ENCODE results near the gene RNF115.
"Not testable (repeated sequence)": the region's sequence is repeated elsewhere in the genome, so short reads cannot be mapped to it uniquely, and the experiment has no call there.

Gene RNF115

GRCh38 chr1:145747398-145748247, 76.3 kb downstream of the RNF115 start:
- no peak overlapping the region for H3K27ac ChIP-seq (ENCODE audit: low read depth, low read length)
- no peak overlapping the region for H3K4me3 ChIP-seq (ENCODE audit: low read depth in 1 of 2, low read length in 2 of 2)
- H3K4me1 ChIP-seq (ENCODE audit: control insufficient read depth in 1 of 2, insufficient read depth in 2 of 2, low read length in 2 of 2): no peaks in the 10 kb centered on the region
- no peaks in the 10 kb centered on the region for H3K9me3 ChIP-seq (ENCODE audit: control insufficient read depth in 1 of 2, low read length in 2 of 2)
- H3K27me3 ChIP-seq (ENCODE audit: control insufficient read depth in 1 of 2, insufficient read depth in 2 of 2, low read length in 2 of 2): no peaks in the 10 kb centered on the region
- no peak overlapping the region for H3K9ac ChIP-seq (ENCODE audit: low read depth in 1 of 2, low read length in 2 of 2)
- H3K36me3 ChIP-seq (ENCODE audit: control insufficient read depth in 1 of 2, insufficient read depth in 2 of 2, low read length in 2 of 2): peaks cover 19 to 67% of the 10 kb centered on the region in 2 donors

DNA sequence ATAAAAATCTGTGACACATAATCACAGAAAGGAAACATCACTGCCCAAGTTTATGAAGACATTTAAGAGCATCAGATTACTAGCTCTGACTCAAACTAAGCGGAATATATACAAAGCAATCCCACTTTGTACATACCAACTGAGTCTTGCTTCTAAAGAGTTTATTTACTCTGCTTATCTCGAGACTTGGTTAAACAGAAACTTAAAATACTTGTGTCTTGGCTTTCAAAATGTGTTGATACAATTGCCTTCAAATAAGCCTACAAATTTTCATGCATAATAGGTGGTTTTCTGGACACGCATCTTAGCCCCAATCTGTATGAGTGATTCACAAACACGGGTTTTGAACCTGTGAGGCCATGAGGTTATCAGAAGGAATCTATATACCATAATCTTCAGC, 83.6 kb downstream of the RNF115 start:
- no peaks in the 10 kb centered on the region for H3K4me1 ChIP-seq (ENCODE audit: control insufficient read depth in 1 of 2, insufficient read depth in 2 of 2, low read length in 2 of 2)
- no peak overlapping the region for H3K9ac ChIP-seq (ENCODE audit: low read depth in 1 of 2, low read length in 2 of 2)
- H3K36me3 ChIP-seq (ENCODE audit: control insufficient read depth in 1 of 2, insufficient read depth in 2 of 2, low read length in 2 of 2): peaks cover 8 to 32% of the 10 kb centered on the region in 2 donors
- no peak overlapping the region for H3K27ac ChIP-seq (ENCODE audit: low read depth, low read length)
- no peaks in the 10 kb centered on the region for H3K27me3 ChIP-seq (ENCODE audit: control insufficient read depth in 1 of 2, insufficient read depth in 2 of 2, low read length in 2 of 2)
- no peak overlapping the region for H3K4me3 ChIP-seq (ENCODE audit: low read depth in 1 of 2, low read length in 2 of 2)
- no peaks in the 10 kb centered on the region for H3K9me3 ChIP-seq (ENCODE audit: control insufficient read depth in 1 of 2, low read length in 2 of 2)

DNA sequence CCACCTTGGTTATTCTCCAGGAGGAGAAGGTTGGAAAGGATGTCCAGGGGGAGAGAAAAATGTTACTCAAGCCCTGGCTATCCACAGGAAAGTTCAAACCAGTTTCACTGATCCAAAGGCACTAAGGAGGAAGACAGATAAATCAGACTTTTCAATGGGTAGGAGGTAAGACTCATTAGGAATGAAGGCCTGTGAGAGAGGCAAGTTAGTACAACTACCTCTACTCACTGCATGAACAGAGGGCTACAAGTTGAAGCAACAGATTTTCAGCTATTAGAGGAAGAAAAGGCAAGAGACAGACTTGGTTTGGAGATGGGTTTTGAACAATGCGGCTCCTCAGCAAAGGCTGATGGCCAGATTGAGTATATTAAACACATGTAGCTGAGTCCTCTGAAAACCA, 87.7 kb downstream of the RNF115 start:
- no peak overlapping the region for H3K4me3 ChIP-seq (ENCODE audit: low read depth in 1 of 2, low read length in 2 of 2)
- no peaks in the 10 kb centered on the region for H3K27me3 ChIP-seq (ENCODE audit: control insufficient read depth in 1 of 2, insufficient read depth in 2 of 2, low read length in 2 of 2)
- peaks cover 0 to 1% of the 10 kb centered on the region in 2 donors for H3K36me3 ChIP-seq (ENCODE audit: control insufficient read depth in 1 of 2, insufficient read depth in 2 of 2, low read length in 2 of 2)
- no peak overlapping the region for H3K9ac ChIP-seq (ENCODE audit: low read depth in 1 of 2, low read length in 2 of 2)
- H3K27ac ChIP-seq (ENCODE audit: low read depth, low read length): no peak overlapping the region
- H3K9me3 ChIP-seq (ENCODE audit: control insufficient read depth in 1 of 2, low read length in 2 of 2): no peaks in the 10 kb centered on the region
- no peaks in the 10 kb centered on the region for H3K4me1 ChIP-seq (ENCODE audit: control insufficient read depth in 1 of 2, insufficient read depth in 2 of 2, low read length in 2 of 2)

- Histone ChIP-seq H3K27ac (ENCODE audit: low read depth, low read length) (no peak overlapping the region), H3K36me3 (ENCODE audit: control insufficient read depth in 1 of 2, insufficient read depth in 2 of 2, low read length in 2 of 2) (no peaks in the 10 kb centered on the region)
These were observed 93.0 kb downstream of the RNF115 start for GRCh38 chr1:145730900-145731299.

GRCh38 chr1:145730467-145730866, 93.4 kb downstream of the RNF115 start:
- Histone ChIP-seq H3K4me1 (ENCODE audit: control insufficient read depth in 1 of 2, insufficient read depth in 2 of 2, low read length in 2 of 2) (peaks cover 0 to 5% of the 10 kb centered on the region in 2 donors), H3K4me3 (ENCODE audit: low read depth in 1 of 2, low read length in 2 of 2) (no peak overlapping the region), H3K36me3 (ENCODE audit: control insufficient read depth in 1 of 2, insufficient read depth in 2 of 2, low read length in 2 of 2) (no peaks in the 10 kb centered on the region), H3K9ac (ENCODE audit: low read depth in 1 of 2, low read length in 2 of 2) (no peak overlapping the region), H3K27ac (ENCODE audit: low read depth, low read length) (no peak overlapping the region), H3K27me3 (ENCODE audit: control insufficient read depth in 1 of 2, insufficient read depth in 2 of 2, low read length in 2 of 2) (no peaks in the 10 kb centered on the region), H3K9me3 (ENCODE audit: control insufficient read depth in 1 of 2, low read length in 2 of 2) (no peaks in the 10 kb centered on the region)

More at GRCh38 chr1:145730900-145731299, 93.0 kb downstream of the RNF115 start:
- no peak overlapping the region for H3K9ac ChIP-seq (ENCODE audit: low read depth in 1 of 2, low read length in 2 of 2)
- peaks cover 0 to 5% of the 10 kb centered on the region in 2 donors for H3K4me1 ChIP-seq (ENCODE audit: control insufficient read depth in 1 of 2, insufficient read depth in 2 of 2, low read length in 2 of 2)
- H3K9me3 ChIP-seq (ENCODE audit: control insufficient read depth in 1 of 2, low read length in 2 of 2): no peaks in the 10 kb centered on the region
- H3K27me3 ChIP-seq (ENCODE audit: control insufficient read depth in 1 of 2, insufficient read depth in 2 of 2, low read length in 2 of 2): no peaks in the 10 kb centered on the region
- no peak overlapping the region for H3K4me3 ChIP-seq (ENCODE audit: low read depth in 1 of 2, low read length in 2 of 2)

DNA sequence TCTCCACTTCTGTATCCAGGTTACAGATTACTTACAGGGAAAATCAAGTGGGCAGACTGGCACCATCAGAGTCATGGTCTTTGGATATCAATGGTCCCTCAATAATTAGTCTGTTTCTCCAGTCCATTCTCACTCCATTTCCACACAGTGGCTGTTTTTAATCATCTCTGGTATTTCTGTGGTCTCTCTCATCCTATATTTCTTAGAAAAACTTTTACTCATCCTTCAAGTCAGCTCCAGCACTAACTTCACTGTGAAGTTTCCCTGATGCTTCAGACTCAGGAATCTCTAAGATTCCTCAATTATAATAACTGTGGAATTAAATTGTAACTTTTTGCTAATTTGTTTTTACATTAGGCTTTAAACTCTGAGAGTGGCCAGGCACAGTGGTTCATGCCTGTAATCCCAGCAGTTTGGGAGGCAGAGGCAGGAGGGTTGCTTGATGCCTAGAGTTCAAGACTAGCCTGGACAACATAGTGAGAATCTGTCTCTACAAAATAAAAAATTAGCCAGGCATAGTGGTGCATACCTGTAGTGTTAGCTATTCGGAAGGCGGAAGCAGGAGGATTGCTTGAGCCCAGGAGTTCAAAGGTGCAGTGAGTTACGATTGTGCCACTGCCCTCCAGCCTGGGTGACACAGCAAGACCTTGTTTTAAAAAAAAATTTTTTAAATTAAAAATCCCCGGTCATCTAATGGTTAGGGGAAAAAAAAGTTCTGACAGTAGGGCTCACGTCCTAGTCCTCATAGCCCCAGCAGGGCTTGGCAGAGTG, 94.0 kb downstream of the RNF115 start:
- H3K4me3 ChIP-seq (ENCODE audit: low read depth in 1 of 2, low read length in 2 of 2): no peak overlapping the region

DNA sequence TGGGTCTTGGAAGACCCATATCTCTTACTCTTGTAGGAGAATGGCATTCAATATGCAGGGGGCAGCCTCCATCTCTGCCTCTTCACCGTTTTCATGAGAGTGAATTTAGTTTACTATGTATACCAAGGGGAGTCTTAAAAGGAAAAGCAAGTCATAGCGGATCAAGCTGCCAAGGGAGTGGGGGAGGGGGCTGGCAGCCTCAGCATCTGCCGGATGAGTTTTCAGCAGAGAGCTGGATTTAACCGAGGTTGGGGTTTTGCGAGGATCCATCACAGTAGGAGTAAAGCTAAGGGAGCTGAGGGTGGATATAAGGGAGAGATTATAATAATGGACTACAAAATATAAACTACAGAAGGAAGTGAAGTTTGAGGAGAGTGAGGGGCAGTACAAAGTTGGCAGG, 94.7 kb downstream of the RNF115 start:
- no peaks in the 10 kb centered on the region for H3K36me3 ChIP-seq (ENCODE audit: control insufficient read depth in 1 of 2, insufficient read depth in 2 of 2, low read length in 2 of 2)
- no peak overlapping the region for H3K27ac ChIP-seq (ENCODE audit: low read depth, low read length)
- no peaks in the 10 kb centered on the region for H3K9me3 ChIP-seq (ENCODE audit: control insufficient read depth in 1 of 2, low read length in 2 of 2)
- H3K9ac ChIP-seq (ENCODE audit: low read depth in 1 of 2, low read length in 2 of 2): no peak overlapping the region
- H3K4me3 ChIP-seq (ENCODE audit: low read depth in 1 of 2, low read length in 2 of 2): no peak overlapping the region
- H3K4me1 ChIP-seq (ENCODE audit: control insufficient read depth in 1 of 2, insufficient read depth in 2 of 2, low read length in 2 of 2): peaks cover 0 to 5% of the 10 kb centered on the region in 2 donors
- H3K27me3 ChIP-seq (ENCODE audit: control insufficient read depth in 1 of 2, insufficient read depth in 2 of 2, low read length in 2 of 2): no peaks in the 10 kb centered on the region

More for the DNA sequence above, 94.0 kb downstream of the RNF115 start:
- Histone ChIP-seq H3K27ac (ENCODE audit: low read depth, low read length) (no peak overlapping the region), H3K27me3 (ENCODE audit: control insufficient read depth in 1 of 2, insufficient read depth in 2 of 2, low read length in 2 of 2) (no peaks in the 10 kb centered on the region), H3K36me3 (ENCODE audit: control insufficient read depth in 1 of 2, insufficient read depth in 2 of 2, low read length in 2 of 2) (no peaks in the 10 kb centered on the region), H3K9ac (ENCODE audit: low read depth in 1 of 2, low read length in 2 of 2) (peak overlapping the region in 1 of 2 donors; percentile 28), H3K9me3 (ENCODE audit: control insufficient read depth in 1 of 2, low read length in 2 of 2) (no peaks in the 10 kb centered on the region), H3K4me1 (ENCODE audit: control insufficient read depth in 1 of 2, insufficient read depth in 2 of 2, low read length in 2 of 2) (peaks cover 0 to 5% of the 10 kb centered on the region in 2 donors)

DNA sequence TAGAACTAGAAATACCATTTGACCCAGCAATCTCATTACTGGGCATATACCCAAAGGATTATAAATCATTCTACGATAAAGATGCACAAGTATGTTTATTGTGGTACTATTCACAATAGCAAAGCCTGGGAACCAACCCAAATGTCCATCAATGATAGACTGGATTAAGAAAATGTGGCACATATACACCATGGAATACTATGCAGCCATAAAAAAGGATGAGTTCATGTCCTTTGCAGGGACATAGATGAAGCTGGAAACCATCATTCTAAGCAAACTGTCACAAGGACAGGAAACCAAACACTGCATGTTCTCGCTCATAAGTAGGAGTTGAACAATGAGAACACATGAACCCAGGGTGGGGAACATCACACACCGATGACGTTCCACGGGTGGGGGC, 97.7 kb downstream of the RNF115 start:
- H3K27me3 ChIP-seq (ENCODE audit: control insufficient read depth in 1 of 2, insufficient read depth in 2 of 2, low read length in 2 of 2); H3K4me3 ChIP-seq (ENCODE audit: low read depth in 1 of 2, low read length in 2 of 2); H3K27ac ChIP-seq (ENCODE audit: low read depth, low read length): not testable (repeated sequence)

DNA sequence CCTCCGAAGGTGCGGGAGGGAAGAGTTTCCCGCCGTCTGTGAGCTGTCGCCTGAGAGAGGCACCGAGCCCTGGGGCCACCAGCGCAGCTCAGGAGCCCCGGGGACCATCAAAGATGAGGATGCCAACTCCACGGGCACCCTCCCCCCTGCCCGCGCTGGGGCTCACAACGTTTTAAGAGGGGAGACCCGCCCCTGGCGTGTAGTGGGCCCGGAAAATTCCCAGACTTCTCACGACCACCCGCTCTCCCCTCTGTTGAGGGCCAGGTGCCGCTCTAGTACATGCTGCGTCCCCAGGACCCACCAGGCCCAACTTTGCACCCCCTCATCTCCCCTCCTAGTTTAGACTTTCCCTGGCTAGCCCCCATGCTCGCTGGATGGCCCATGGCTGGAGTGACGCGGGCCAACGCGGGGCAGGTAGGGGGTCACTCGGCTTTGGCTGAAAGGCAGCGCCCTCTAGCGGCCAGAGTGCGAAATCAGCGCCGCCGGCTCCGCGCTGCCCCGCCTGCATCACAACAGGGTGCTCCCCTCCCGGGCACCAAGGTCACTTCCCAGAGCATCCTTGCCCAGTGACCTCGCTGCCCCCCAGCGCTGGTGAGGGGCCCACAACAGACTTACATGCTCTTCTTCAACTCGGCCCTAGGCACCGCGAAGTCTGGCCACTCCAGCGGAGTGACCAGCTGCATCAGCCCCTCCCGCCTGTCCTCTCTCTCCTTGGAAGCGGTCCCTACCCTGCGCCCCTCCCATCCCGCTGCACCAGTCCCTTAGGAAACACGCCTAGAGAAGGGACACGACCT, 102.8 kb downstream of the RNF115 start:
- H3K9me3 ChIP-seq (ENCODE audit: control insufficient read depth in 1 of 2, low read length in 2 of 2): no peaks in the 10 kb centered on the region
- no peaks in the 10 kb centered on the region for H3K36me3 ChIP-seq (ENCODE audit: control insufficient read depth in 1 of 2, insufficient read depth in 2 of 2, low read length in 2 of 2)
- H3K4me1 ChIP-seq (ENCODE audit: control insufficient read depth in 1 of 2, insufficient read depth in 2 of 2, low read length in 2 of 2): peaks cover 12 to 30% of the 10 kb centered on the region in 2 donors
- H3K27ac ChIP-seq (ENCODE audit: low read depth, low read length): no peak overlapping the region
- peaks cover 0 to 3% of the 10 kb centered on the region in 2 donors for H3K27me3 ChIP-seq (ENCODE audit: control insufficient read depth in 1 of 2, insufficient read depth in 2 of 2, low read length in 2 of 2)
- peak overlapping the region; percentile 45 for H3K4me3 ChIP-seq (ENCODE audit: low read depth in 1 of 2, low read length in 2 of 2)
- H3K9ac ChIP-seq (ENCODE audit: low read depth in 1 of 2, low read length in 2 of 2): peak overlapping the region; percentile 34 to 38

More for the DNA sequence above, 97.7 kb downstream of the RNF115 start:
- not testable (repeated sequence) for H3K9ac ChIP-seq (ENCODE audit: low read depth in 1 of 2, low read length in 2 of 2); H3K36me3 ChIP-seq (ENCODE audit: control insufficient read depth in 1 of 2, insufficient read depth in 2 of 2, low read length in 2 of 2); H3K9me3 ChIP-seq (ENCODE audit: control insufficient read depth in 1 of 2, low read length in 2 of 2)
- H3K4me1 ChIP-seq (ENCODE audit: control insufficient read depth in 1 of 2, insufficient read depth in 2 of 2, low read length in 2 of 2): peaks cover 0 to 12% of the 10 kb centered on the region in 2 donors

Data from duodenal mucosa (tissue), 2 donors.